ENCODE results near the gene MAPK1IP1L. TPM values are rescaled to one million over a fixed set of nuclear protein-coding genes. Genes with fewer than 3 reads are reported as not detected.
"Not testable (repeated sequence)": the region's sequence is repeated elsewhere in the genome, so short reads cannot be mapped to it uniquely, and the experiment has no call there.

Gene MAPK1IP1L
- total RNA-seq, 1 experiment from 2014 or later = 164 TPM

GRCh38 chr14:55019968-55020554 is 31.4 kb upstream of the MAPK1IP1L start:
- BruUV-seq (replicated peaks) = no TSS peak
- intact Hi-C loops (cut with micrococcal nuclease; ENCODE audit: unreplicated experiment) = no loop called here
- Histone ChIP-seq H3K4me1 (ENCODE audit: insufficient read depth, low read length, poor library complexity, severe bottlenecking) (no peaks in the 10 kb centered on the region), H3K27ac (ENCODE audit: low read depth, low read length, poor library complexity, severe bottlenecking) (no peak overlapping the region), H3K27me3 (replicated peaks; ENCODE audit: insufficient read depth, low read depth, low read length, poor library complexity) (no peaks in the 10 kb centered on the region), H3K36me3 (ENCODE audit: insufficient read depth, low read length, poor library complexity, severe bottlenecking) (peaks cover 20% of the 10 kb centered on the region), H3K4me3 (ENCODE audit: low read depth, low read length, poor library complexity, severe bottlenecking) (no peak overlapping the region), H3K9me3 (ENCODE audit: low read depth, low read length, poor library complexity, severe bottlenecking) (no peaks in the 10 kb centered on the region)
- CTCF ChIA-PET = no interaction called here
- POLR2A ChIA-PET (ENCODE audit: low non-redundant PET) = no interaction called here
- TF ChIP-seq CTCF (conservative IDR thresholded peaks at IDR 0.05; ENCODE audit: low read depth, low read length) (no peak), EZH2 (IDR thresholded peaks at IDR 0.05; ENCODE audit: borderline replicate concordance, low read depth, low read length, poor library complexity, severe bottlenecking) (no peak)
- DNase-seq (ENCODE audit: low spot score) = no peak

- POLR2A ChIA-PET (ENCODE audit: low non-redundant PET); H3K36me3 ChIP-seq (ENCODE audit: insufficient read depth, low read length, poor library complexity, severe bottlenecking); intact Hi-C loops (cut with micrococcal nuclease; ENCODE audit: unreplicated experiment); DNase-seq (ENCODE audit: low spot score); H3K4me3 ChIP-seq (ENCODE audit: low read depth, low read length, poor library complexity, severe bottlenecking); CTCF ChIA-PET; H3K27me3 ChIP-seq (replicated peaks; ENCODE audit: insufficient read depth, low read depth, low read length, poor library complexity); H3K27ac ChIP-seq (ENCODE audit: low read depth, low read length, poor library complexity, severe bottlenecking); H3K9me3 ChIP-seq (ENCODE audit: low read depth, low read length, poor library complexity, severe bottlenecking); BruUV-seq (replicated peaks): not testable (repeated sequence)
- H3K4me1 ChIP-seq (ENCODE audit: insufficient read depth, low read length, poor library complexity, severe bottlenecking) = peaks cover 16% of the 10 kb centered on the region
Observed at GRCh38 chr14:55024365-55024764, 27.1 kb upstream of the MAPK1IP1L start.

GRCh38 chr14:55025948-55026347 is 25.5 kb upstream of the MAPK1IP1L start:
- no peak for TF ChIP-seq CTCF (conservative IDR thresholded peaks at IDR 0.05; ENCODE audit: low read depth, low read length)
- TF ChIP-seq EZH2 (IDR thresholded peaks at IDR 0.05; ENCODE audit: borderline replicate concordance, low read depth, low read length, poor library complexity, severe bottlenecking) = no peak
- Histone ChIP-seq H3K27ac (ENCODE audit: low read depth, low read length, poor library complexity, severe bottlenecking) (peak overlapping the region; percentile 91), H3K4me1 (ENCODE audit: insufficient read depth, low read length, poor library complexity, severe bottlenecking) (peaks cover 31% of the 10 kb centered on the region), H3K4me3 (ENCODE audit: low read depth, low read length, poor library complexity, severe bottlenecking) (peak overlapping the region; percentile 79), H3K27me3 (replicated peaks; ENCODE audit: insufficient read depth, low read depth, low read length, poor library complexity) (no peaks in the 10 kb centered on the region), H3K36me3 (ENCODE audit: insufficient read depth, low read length, poor library complexity, severe bottlenecking) (no peaks in the 10 kb centered on the region), H3K9me3 (ENCODE audit: low read depth, low read length, poor library complexity, severe bottlenecking) (no peaks in the 10 kb centered on the region)
- BruUV-seq (replicated peaks) = no TSS peak
- intact Hi-C loops (cut with micrococcal nuclease; ENCODE audit: unreplicated experiment) = no loop called here
- POLR2A ChIA-PET (ENCODE audit: low non-redundant PET) = interaction anchor here (0.6 kb wide), 1 partner anchor 130 kb away, joined by 4 read pairs; no protein-coding TSS in a partner anchor
- CTCF ChIA-PET = no interaction called here
- DNase-seq (ENCODE audit: low spot score) = no peak

- POLR2A ChIA-PET (ENCODE audit: low non-redundant PET) = interaction anchor here (0.6 to 0.7 kb wide), 2 partner anchors 25 to 130 kb away, joined by 4 read pairs; no protein-coding TSS in a partner anchor
- intact Hi-C loops (cut with micrococcal nuclease; ENCODE audit: unreplicated experiment) = no loop called here
- no peaks in the 10 kb centered on the region for H3K27me3 ChIP-seq (replicated peaks; ENCODE audit: insufficient read depth, low read depth, low read length, poor library complexity)
- H3K9me3 ChIP-seq (ENCODE audit: low read depth, low read length, poor library complexity, severe bottlenecking) = no peaks in the 10 kb centered on the region
- TF ChIP-seq EZH2 (IDR thresholded peaks at IDR 0.05; ENCODE audit: borderline replicate concordance, low read depth, low read length, poor library complexity, severe bottlenecking) = no peak
- BruUV-seq (replicated peaks) = TSS peak; percentile 71
- no peak for DNase-seq (ENCODE audit: low spot score)
- H3K27ac ChIP-seq (ENCODE audit: low read depth, low read length, poor library complexity, severe bottlenecking) = peak overlapping the region; percentile 91
- peaks cover 35% of the 10 kb centered on the region for H3K4me1 ChIP-seq (ENCODE audit: insufficient read depth, low read length, poor library complexity, severe bottlenecking)
- peak overlapping the region; percentile 79 for H3K4me3 ChIP-seq (ENCODE audit: low read depth, low read length, poor library complexity, severe bottlenecking)
- H3K36me3 ChIP-seq (ENCODE audit: insufficient read depth, low read length, poor library complexity, severe bottlenecking) = no peaks in the 10 kb centered on the region
- CTCF ChIA-PET = interaction anchor here (0.8 to 0.9 kb wide), 2 partner anchors 21 to 25 kb away, joined by 3 read pairs; partner anchors contain the start of gene MAPK1IP1L
Observed at GRCh38 chr14:55026441-55026792, 25.0 kb upstream of the MAPK1IP1L start.
